HEK293T (cell line): ENCODE measurements around the gene GRAMD1A.

ENCODE experiments used
- BHLHE40 ChIP-seq: fragments of 450-650 bp; IDR thresholded peaks from 2 replicates; pipeline ENCODE4 v1.6.1; 2016; ENCODE audit warnings: mild to moderate bottlenecking, moderate library complexity, borderline replicate concordance
- CTBP1 ChIP-seq: fragments of 450-650 bp; IDR thresholded peaks from 2 replicates; pipeline ENCODE4 v1.6.1; 2016; ENCODE audit warnings: borderline replicate concordance
- ELF4 ChIP-seq: fragments of 450-650 bp; IDR thresholded peaks from 2 replicates; pipeline ENCODE4 v1.6.1; 2017; ENCODE audit warnings: antibody characterized with exemption
- FOXA1 ChIP-seq: fragments of 450-650 bp; IDR thresholded peaks from 2 replicates; pipeline ENCODE4 v1.6.1; 2016; ENCODE audit warnings: mild to moderate bottlenecking
- FOXM1 ChIP-seq: fragments of 450-650 bp; IDR thresholded peaks from 2 replicates; pipeline ENCODE4 v1.6.1; 2017; ENCODE audit warnings: mild to moderate bottlenecking, borderline replicate concordance
- HDGF ChIP-seq: fragments of 450-650 bp; IDR thresholded peaks from 2 replicates; pipeline ENCODE4 v1.6.1; 2017; ENCODE audit warnings: antibody characterized with exemption, borderline replicate concordance
- LEF1 ChIP-seq: fragments of 450-650 bp; IDR thresholded peaks from 2 replicates; pipeline ENCODE4 v1.6.1; 2017; ENCODE audit warnings: mild to moderate bottlenecking, borderline replicate concordance
- NFRKB ChIP-seq: fragments of 450-650 bp; IDR thresholded peaks from 2 replicates; pipeline ENCODE4 v1.6.1; 2016; ENCODE audit warnings: mild to moderate bottlenecking, moderate library complexity
- SP1 ChIP-seq: fragments of 450-650 bp; IDR thresholded peaks from 2 replicates; pipeline ENCODE4 v1.6.1; 2017
- SUZ12 ChIP-seq: fragments of 450-650 bp; IDR thresholded peaks from 2 replicates; pipeline ENCODE4 v1.6.1; 2016; ENCODE audit warnings: mild to moderate bottlenecking
- TARDBP ChIP-seq: fragments of 450-650 bp; IDR thresholded peaks from 2 replicates; pipeline ENCODE4 v1.6.1; 2016

- TF ChIP-seq SP1, result no peak
- no peak for TF ChIP-seq FOXA1
- TF ChIP-seq SUZ12, result no peak
- no peak for TF ChIP-seq HDGF
- TF ChIP-seq ELF4, result no peak
- no peak for TF ChIP-seq TARDBP
- TF ChIP-seq NFRKB, result no peak
- TF ChIP-seq LEF1, result no peak
- TF ChIP-seq FOXM1, result no peak
- TF ChIP-seq BHLHE40, result no peak
- TF ChIP-seq CTBP1, result no peak
Measured at GRCh38 chr19:35042056-35042730, 42.1 kb downstream of the GRAMD1A start.
